ENCODE results near the gene TTLL12. TPM values are rescaled to one million over a fixed set of nuclear protein-coding genes. Genes with fewer than 3 reads are reported as not detected.

The TTLL12 gene
- total RNA-seq, 4 donors from 2014 or later: 20.0 to 35.2 (median 28.6) TPM

- no peak for DNase-seq
- intact Hi-C loops (cut with DNase I): no loop called here
- Histone ChIP-seq H3K27ac (no peak overlapping the region), H3K36me3 (no peaks in the 10 kb centered on the region), H3K27me3 (no peaks in the 10 kb centered on the region), H3K4me3 (replicated peaks in 1 of 3) (no peak overlapping the region), H3K9me3 (no peaks in the 10 kb centered on the region), H3K4me1 (peaks cover 9 to 10% of the 10 kb centered on the region in 2 donors)
- WGBS, 2 donors: 89 to 98% methylated on average over 5 of the region's 5 CpGs
- TF ChIP-seq CTCF (IDR thresholded peaks at IDR 0.05) (no peak), POLR2A (IDR thresholded peaks at IDR 0.05) (no peak)
Measured at GRCh38 chr22:43188829-43189545, 2.1 kb upstream of the TTLL12 start.

DNA sequence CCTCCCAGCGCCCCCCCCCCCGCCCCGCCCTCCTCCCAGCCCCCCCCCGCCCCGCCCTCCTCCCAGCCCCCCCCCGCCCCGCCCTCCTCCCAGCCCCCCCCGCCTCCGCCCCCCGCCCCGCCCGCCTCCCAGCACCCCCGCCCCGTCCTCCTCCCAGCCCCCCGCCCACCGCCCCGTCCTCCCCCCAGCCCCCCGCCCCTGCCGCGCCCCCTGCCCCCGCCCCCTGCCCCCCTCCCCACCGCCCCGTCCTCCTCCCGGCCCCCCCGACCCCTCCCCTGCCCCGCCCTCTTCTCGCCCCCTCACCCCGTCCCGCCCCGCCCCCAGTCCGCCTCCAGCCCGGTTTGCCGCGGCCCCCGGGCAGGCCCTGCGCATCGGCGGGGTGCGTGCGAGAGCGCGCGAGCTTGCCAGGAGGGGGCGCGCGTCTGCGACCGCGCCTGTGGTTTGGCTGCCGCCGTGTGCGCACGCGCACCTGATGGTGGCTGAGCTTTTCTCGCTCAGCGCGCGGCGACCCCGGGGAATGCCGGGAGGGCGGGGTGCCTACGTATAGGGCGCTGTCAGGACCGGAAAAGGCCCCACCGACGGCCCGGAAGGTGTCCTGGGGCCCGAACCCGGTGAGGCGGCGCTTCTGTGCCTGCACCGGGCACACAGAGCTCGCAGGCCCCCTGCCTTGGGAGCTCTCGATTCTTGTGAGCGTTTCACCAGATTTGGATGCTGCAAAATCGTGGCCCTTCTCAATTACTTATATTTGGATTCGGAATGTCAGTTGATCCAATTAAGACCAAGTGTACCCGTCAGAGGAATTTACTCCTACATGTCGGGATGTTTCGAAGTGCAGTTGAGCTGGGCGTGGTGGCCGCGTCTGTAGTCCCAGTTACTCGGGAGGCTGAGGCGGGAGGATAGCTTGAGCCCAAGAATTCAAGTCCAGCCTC lies 501 bp upstream of the TTLL12 start:
- H3K27me3 ChIP-seq: no peaks in the 10 kb centered on the region
- intact Hi-C loops (cut with DNase I): no loop called here
- H3K36me3 ChIP-seq: no peaks in the 10 kb centered on the region
- peak in 1 of 2 donors; percentile 57 for TF ChIP-seq POLR2A (IDR thresholded peaks at IDR 0.05)
- peak in 4 of 6 experiments; percentile 41 to 83 (median 66) for TF ChIP-seq CTCF (IDR thresholded peaks at IDR 0.05)
- H3K4me3 ChIP-seq (replicated peaks in 1 of 3): peak overlapping the region in 2 of 3 donors; percentile 6 to 40
- DNase-seq: peak; percentile 95 to 97
- peak overlapping the region; percentile 73 to 89 (median 82) for H3K27ac ChIP-seq
- 22 to 30% methylated on average over 12 to 13 of the region's 86 CpGs for WGBS, 2 donors
- no peaks in the 10 kb centered on the region for H3K9me3 ChIP-seq
- H3K4me1 ChIP-seq: peaks cover 9 to 10% of the 10 kb centered on the region in 2 donors

DNA sequence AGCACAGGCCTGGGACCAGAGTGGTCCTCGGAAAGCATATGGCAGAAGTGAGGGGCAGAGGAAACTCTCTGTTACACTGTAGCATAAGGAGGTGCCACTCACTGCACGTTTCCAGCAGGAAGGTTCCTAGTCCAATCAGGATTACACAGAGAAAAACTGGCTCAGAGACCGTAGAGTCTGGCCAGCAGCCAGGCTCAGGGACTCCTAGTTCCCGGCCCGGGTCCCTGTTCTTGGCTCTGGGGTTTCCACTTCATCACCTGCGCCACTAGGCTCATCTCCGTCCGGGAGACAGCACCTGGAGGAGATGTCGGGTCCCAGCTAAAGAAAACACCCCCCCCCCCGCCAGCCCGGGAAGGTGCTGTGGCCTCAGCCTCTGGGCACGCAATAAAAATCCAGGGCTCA lies 1.1 kb downstream of the TTLL12 start:
- H3K36me3 ChIP-seq: no peaks in the 10 kb centered on the region
- no peaks in the 10 kb centered on the region for H3K9me3 ChIP-seq
- peaks cover 9 to 10% of the 10 kb centered on the region in 2 donors for H3K4me1 ChIP-seq
- peak overlapping the region in 2 of 3 donors; percentile 75 to 78 for H3K4me3 ChIP-seq (replicated peaks in 1 of 3)
- intact Hi-C loops (cut with DNase I): no loop called here
- WGBS, 2 donors: 2 to 22% methylated on average over 11 to 12 of the region's 12 CpGs
- DNase-seq: peak; percentile 81 to 85
- no peak overlapping the region for H3K27ac ChIP-seq
- H3K27me3 ChIP-seq: no peaks in the 10 kb centered on the region
- TF ChIP-seq POLR2A (IDR thresholded peaks at IDR 0.05) (no peak), CTCF (IDR thresholded peaks at IDR 0.05) (no peak)

GRCh38 chr22:43183496-43184277 lies 3.2 kb downstream of the TTLL12 start:
- no peak for TF ChIP-seq CTCF (IDR thresholded peaks at IDR 0.05)
- no peak for TF ChIP-seq POLR2A (IDR thresholded peaks at IDR 0.05)
- Histone ChIP-seq H3K4me3 (replicated peaks in 1 of 3) (no peak overlapping the region), H3K27me3 (no peaks in the 10 kb centered on the region), H3K9me3 (no peaks in the 10 kb centered on the region), H3K27ac (no peak overlapping the region), H3K36me3 (peaks cover 7 to 8% of the 10 kb centered on the region in 2 donors), H3K4me1 (peaks cover 9 to 10% of the 10 kb centered on the region in 2 donors)
- intact Hi-C loops (cut with DNase I): no loop called here
- WGBS, 2 donors: 85 to 92% methylated on average over 10 to 12 of the region's 12 CpGs
- no peak for DNase-seq
